Measurements from ENCODE around the gene MYH11.

MYH11 gene

GRCh38 chr16:15765116-15765515, 91.7 kb downstream of the MYH11 start:
- no peak for TF ChIP-seq GATA1 (IDR thresholded peaks at IDR 0.05; ENCODE audit: low read depth, low read length)
- TF ChIP-seq POLR2A (IDR thresholded peaks at IDR 0.05; ENCODE audit: low read length): no peak
- DNase-seq: no peak

GRCh38 chr16:15764112-15764511, 92.7 kb downstream of the MYH11 start:
- no peak for TF ChIP-seq GATA1 (IDR thresholded peaks at IDR 0.05; ENCODE audit: low read depth, low read length)
- DNase-seq: no peak

- TF ChIP-seq GATA1 (IDR thresholded peaks at IDR 0.05; ENCODE audit: low read depth, low read length) (no peak), POLR2A (IDR thresholded peaks at IDR 0.05; ENCODE audit: low read length) (no peak)
- DNase-seq: no peak
Measured at GRCh38 chr16:15760129-15760528, 96.7 kb downstream of the MYH11 start.

- TF ChIP-seq POLR2A (IDR thresholded peaks at IDR 0.05; ENCODE audit: low read length) (no peak), GATA1 (IDR thresholded peaks at IDR 0.05; ENCODE audit: low read depth, low read length) (no peak)
- no peak for DNase-seq
Measured at GRCh38 chr16:15759070-15759469, 97.8 kb downstream of the MYH11 start.

GRCh38 chr16:15757630-15758251, 99.1 kb downstream of the MYH11 start:
- no peak for DNase-seq
- TF ChIP-seq POLR2A (IDR thresholded peaks at IDR 0.05; ENCODE audit: low read length) (no peak), GATA1 (IDR thresholded peaks at IDR 0.05; ENCODE audit: low read depth, low read length) (no peak)

- no peak for TF ChIP-seq GATA1 (IDR thresholded peaks at IDR 0.05; ENCODE audit: low read depth, low read length)
- no peak for TF ChIP-seq POLR2A (IDR thresholded peaks at IDR 0.05; ENCODE audit: low read length)
Measured at GRCh38 chr16:15757077-15757386, 99.8 kb downstream of the MYH11 start.

GRCh38 chr16:15754821-15755534, 101.8 kb downstream of the MYH11 start:
- no peak for TF ChIP-seq GATA1 (IDR thresholded peaks at IDR 0.05; ENCODE audit: low read depth, low read length)
- TF ChIP-seq POLR2A (IDR thresholded peaks at IDR 0.05; ENCODE audit: low read length): no peak
- no peak for DNase-seq

More at GRCh38 chr16:15757077-15757386, 99.8 kb downstream of the MYH11 start:
- DNase-seq: no peak

- DNase-seq: no peak
- TF ChIP-seq POLR2A (IDR thresholded peaks at IDR 0.05; ENCODE audit: low read length) (no peak), GATA1 (IDR thresholded peaks at IDR 0.05; ENCODE audit: low read depth, low read length) (no peak)
Measured at GRCh38 chr16:15752717-15753488, 103.9 kb downstream of the MYH11 start.

GRCh38 chr16:15751940-15752339, 104.9 kb downstream of the MYH11 start:
- TF ChIP-seq POLR2A (IDR thresholded peaks at IDR 0.05; ENCODE audit: low read length) (no peak), GATA1 (IDR thresholded peaks at IDR 0.05; ENCODE audit: low read depth, low read length) (no peak)
- DNase-seq: no peak

GRCh38 chr16:15749985-15750384, 106.8 kb downstream of the MYH11 start:
- no peak for DNase-seq
- TF ChIP-seq GATA1 (IDR thresholded peaks at IDR 0.05; ENCODE audit: low read depth, low read length) (no peak), POLR2A (IDR thresholded peaks at IDR 0.05; ENCODE audit: low read length) (no peak)

DNA sequence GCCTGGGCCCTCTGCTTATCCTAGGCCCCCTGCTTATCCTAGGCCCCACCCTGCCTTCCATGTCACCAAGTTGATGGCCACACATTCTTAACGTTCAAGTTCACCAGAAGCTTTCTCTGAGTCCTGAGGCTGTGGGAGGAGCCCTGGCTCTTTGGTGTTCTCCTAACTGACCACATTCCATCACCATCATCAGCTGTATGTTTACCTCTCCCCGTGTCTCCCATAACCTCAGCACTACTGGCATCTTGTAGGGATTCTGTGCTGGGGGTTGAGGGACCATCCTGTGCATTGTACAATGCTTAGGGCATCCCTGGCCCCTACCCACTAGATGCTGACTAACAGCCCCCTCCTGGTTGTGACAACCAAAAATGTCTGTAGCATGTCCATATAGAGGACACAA, 107.5 kb downstream of the MYH11 start:
- TF ChIP-seq GATA1 (IDR thresholded peaks at IDR 0.05; ENCODE audit: low read depth, low read length) (no peak), POLR2A (IDR thresholded peaks at IDR 0.05; ENCODE audit: low read length) (no peak)
- no peak for DNase-seq

DNA sequence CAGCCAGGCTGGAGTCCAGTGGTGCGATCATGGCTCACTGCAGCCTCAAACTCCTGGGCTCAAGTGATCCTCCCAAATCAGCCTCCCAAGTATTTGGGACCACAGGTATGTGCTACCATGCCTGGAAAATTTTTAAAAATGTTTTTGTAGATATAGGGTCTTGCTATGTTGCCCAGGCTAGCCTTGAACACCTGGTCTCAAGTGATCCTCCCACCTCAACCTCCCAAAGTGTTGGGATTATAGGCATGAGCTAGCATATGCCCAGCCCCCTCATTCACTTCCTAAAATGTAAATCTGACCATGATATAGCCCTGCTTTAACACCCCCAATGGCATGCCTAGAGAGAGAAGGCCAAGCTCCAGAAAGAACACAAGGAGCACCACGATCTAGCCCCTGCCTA, 108.2 kb downstream of the MYH11 start:
- DNase-seq: no peak
- TF ChIP-seq GATA1 (IDR thresholded peaks at IDR 0.05; ENCODE audit: low read depth, low read length) (no peak), POLR2A (IDR thresholded peaks at IDR 0.05; ENCODE audit: low read length) (no peak)

GRCh38 chr16:15747937-15748336, 108.9 kb downstream of the MYH11 start:
- no peak for TF ChIP-seq POLR2A (IDR thresholded peaks at IDR 0.05; ENCODE audit: low read length)
- no peak for DNase-seq

GRCh38 chr16:15746332-15746731, 110.5 kb downstream of the MYH11 start:
- no peak for DNase-seq
- no peak for TF ChIP-seq POLR2A (IDR thresholded peaks at IDR 0.05; ENCODE audit: low read length)
- TF ChIP-seq GATA1 (IDR thresholded peaks at IDR 0.05; ENCODE audit: low read depth, low read length): no peak

DNA sequence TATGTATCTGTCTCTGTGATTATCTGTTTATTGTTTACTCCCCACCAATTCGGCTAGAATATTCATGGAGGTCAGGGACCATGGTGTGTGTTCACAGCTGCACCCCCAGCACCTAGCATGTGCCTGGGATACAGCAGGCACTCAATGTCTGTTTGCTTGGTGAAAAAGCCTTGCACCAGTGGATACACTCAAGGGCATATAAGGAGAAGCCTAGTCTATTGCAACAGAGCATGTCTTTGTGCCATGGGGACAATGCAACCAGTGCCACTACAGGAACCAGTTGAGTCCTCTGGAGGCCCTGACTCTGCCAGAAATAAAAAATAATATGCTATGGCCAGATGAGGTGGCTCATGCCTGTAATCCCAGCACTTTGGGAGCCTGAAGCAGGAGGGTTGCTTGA, 113.2 kb downstream of the MYH11 start:
- no peak for DNase-seq
- TF ChIP-seq POLR2A (IDR thresholded peaks at IDR 0.05; ENCODE audit: low read length) (no peak), GATA1 (IDR thresholded peaks at IDR 0.05; ENCODE audit: low read depth, low read length) (no peak)
